Measurements from ENCODE around the gene ANK3. TPM values are rescaled to one million over a fixed set of nuclear protein-coding genes. Genes with fewer than 3 reads are reported as not detected.

Gene ANK3
- total RNA-seq, 1 experiment from 2014 or later = 69.6 TPM

- TF ChIP-seq ZNF423 (CRISPR knock-in tag; IDR thresholded peaks at IDR 0.05) (no peak), ZNF317 (CRISPR knock-in tag; IDR thresholded peaks at IDR 0.05; ENCODE audit: borderline replicate concordance, low read depth) (no peak), ZNF121 (CRISPR knock-in tag; IDR thresholded peaks at IDR 0.05) (no peak), TCF7 (CRISPR knock-in tag; IDR thresholded peaks at IDR 0.05; ENCODE audit: low read depth) (no peak), ZNF263 (CRISPR knock-in tag; IDR thresholded peaks at IDR 0.05; ENCODE audit: low read depth) (no peak), HMGA2 (CRISPR knock-in tag; IDR thresholded peaks at IDR 0.05) (no peak), NFE2L1 (CRISPR knock-in tag; IDR thresholded peaks at IDR 0.05) (no peak), FOXP1 (CRISPR knock-in tag; IDR thresholded peaks at IDR 0.05; ENCODE audit: borderline replicate concordance) (no peak), AR (CRISPR knock-in tag; IDR thresholded peaks at IDR 0.05) (no peak), ZNF532 (CRISPR knock-in tag; IDR thresholded peaks at IDR 0.05; ENCODE audit: borderline replicate concordance) (no peak), USF1 (CRISPR knock-in tag; IDR thresholded peaks at IDR 0.05) (no peak)
- H3K36me3 Mint-ChIP-seq = no peaks in the 10 kb centered on the region
- DNase-seq (ENCODE audit: low spot score) (no peak), ATAC-seq (no peak)
- no peak overlapping the region for H3K4me3 Mint-ChIP-seq
- no peaks in the 10 kb centered on the region for H3K9me3 Mint-ChIP-seq
- no peak overlapping the region for H3K27ac Mint-ChIP-seq
- peaks cover 19% of the 10 kb centered on the region for H3K4me1 Mint-ChIP-seq
- ChIA-PET POLR2A (no interaction called here), CTCF (no interaction called here)
- H3K27me3 Mint-ChIP-seq (ENCODE audit: low read depth) = no peaks in the 10 kb centered on the region
Measured at GRCh38 chr10:60025279-60025678, 364.4 kb downstream of the ANK3 start.

- H3K4me1 Mint-ChIP-seq = peaks cover 18% of the 10 kb centered on the region
- POLR2A ChIA-PET = no interaction called here
- no peak for TF ChIP-seq USF2 (CRISPR knock-in tag; IDR thresholded peaks at IDR 0.05)
- TF ChIP-seq MLX (CRISPR knock-in tag; IDR thresholded peaks at IDR 0.05) = no peak
- TF ChIP-seq CREM (CRISPR knock-in tag; IDR thresholded peaks at IDR 0.05) = no peak
- no peak for TF ChIP-seq USF1 (CRISPR knock-in tag; IDR thresholded peaks at IDR 0.05)
- TF ChIP-seq NR1H2 (CRISPR knock-in tag; IDR thresholded peaks at IDR 0.05) = no peak
- no peak for TF ChIP-seq PRRX2 (CRISPR knock-in tag; IDR thresholded peaks at IDR 0.05)
- no peak for TF ChIP-seq AR (CRISPR knock-in tag; IDR thresholded peaks at IDR 0.05)
- TF ChIP-seq STAT6 (CRISPR knock-in tag; conservative IDR thresholded peaks at IDR 0.05; ENCODE audit: low read depth) = no peak
Measured at GRCh38 chr10:60024506-60024905, 365.2 kb downstream of the ANK3 start.

More at GRCh38 chr10:60024506-60024905, 365.2 kb downstream of the ANK3 start:
- H3K36me3 Mint-ChIP-seq = no peaks in the 10 kb centered on the region
- no peaks in the 10 kb centered on the region for H3K27me3 Mint-ChIP-seq (ENCODE audit: low read depth)
- no peak overlapping the region for H3K27ac Mint-ChIP-seq
- CTCF ChIA-PET = no interaction called here
- DNase-seq (ENCODE audit: low spot score) (no peak), ATAC-seq (no peak)
- H3K9me3 Mint-ChIP-seq = no peaks in the 10 kb centered on the region
- H3K4me3 Mint-ChIP-seq = no peak overlapping the region

All from WTC11 (cell line).